Placental epithelial cell (primary cell): Measurements from ENCODE around the gene GGTLC3. TPM values are rescaled to one million over a fixed set of nuclear protein-coding genes. Genes with fewer than 3 reads are reported as not detected.

Experiments
- total RNA-seq: library from RNA; depleted of rRNA; stranded (reverse); fragments of >200 nt; gene quantifications from 2 replicates; pipeline ENCODE4 v1.2.3, GENCODE V29; 2012

Gene GGTLC3
- not detected in 2 replicates for total RNA-seq

DNA sequence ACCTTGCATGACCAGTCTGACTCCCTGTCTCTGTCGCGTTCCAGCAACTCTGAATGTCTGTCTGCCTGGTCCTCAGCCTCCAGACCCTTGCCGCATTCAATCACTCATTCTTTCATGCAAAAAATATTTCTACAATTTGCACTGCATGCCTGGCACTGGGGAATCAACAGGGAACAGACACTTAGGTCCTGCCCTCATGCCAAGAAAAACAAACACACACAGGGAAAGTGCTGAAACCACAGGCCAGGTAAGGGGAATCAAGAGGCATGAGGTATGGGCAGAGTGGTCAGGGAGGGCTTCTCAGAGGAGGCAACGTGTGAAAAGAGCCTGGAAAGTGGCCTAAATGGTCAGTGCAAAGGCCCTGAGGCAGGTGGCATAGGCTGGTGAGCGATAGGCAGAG lies at the start of gene GGTLC3:
TSS of gene GGTLC3 (minus strand) at position 101 of the 400 bp plus-strand sequence. CDS start 264 bp downstream, outside the sequence.

DNA sequence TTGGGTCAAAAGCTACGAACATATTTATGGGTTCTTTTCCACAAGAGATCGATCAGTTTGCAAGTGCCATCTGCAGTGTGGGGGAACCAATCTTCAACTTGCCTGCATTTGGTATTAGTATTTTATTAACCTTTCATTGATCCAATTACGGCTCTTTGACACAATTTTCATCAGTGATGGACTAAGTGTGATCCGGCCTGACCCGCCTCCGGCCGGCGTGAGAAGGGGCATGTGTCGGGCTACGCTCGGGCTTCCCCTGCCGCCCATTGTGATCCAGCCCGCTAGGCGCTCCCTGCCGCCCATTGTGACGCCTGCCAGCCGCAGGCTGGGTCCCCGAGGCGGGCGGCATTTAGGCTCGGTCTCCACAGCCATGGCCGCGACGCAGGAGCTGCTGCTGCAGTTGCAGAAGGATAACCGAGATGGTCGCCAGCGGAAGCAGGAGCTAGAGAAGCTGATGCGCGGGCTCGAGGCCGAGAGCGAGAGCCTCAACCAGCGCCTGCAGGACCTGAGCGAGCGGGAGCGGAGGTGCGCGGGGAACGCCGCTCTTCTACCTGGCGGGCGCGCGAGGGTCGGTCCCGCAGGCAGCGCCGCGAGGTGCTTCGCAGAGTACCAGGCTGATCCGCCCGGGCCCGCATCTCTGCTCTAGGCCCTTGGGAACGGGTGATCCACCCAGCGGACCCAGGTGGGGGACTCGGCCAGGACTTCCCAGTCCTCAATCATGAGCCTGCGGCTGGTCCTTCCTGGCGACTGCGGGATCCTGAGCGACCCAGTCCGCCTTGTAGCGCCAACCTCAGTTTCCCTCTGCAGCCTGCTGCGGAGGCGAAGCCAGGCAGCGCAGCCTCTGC lies 10.0 kb upstream of the GGTLC3 start, which contains the start of gene TMEM191B:
TSS of gene TMEM191B (plus strand) at position 51 of the 845 bp plus-strand sequence. CDS start at position 230, 179 bp downstream.

Other genes with a start within 250 kb of the GGTLC3 start
- gene TMEM191B, start 9.6 kb upstream of the GGTLC3 start, total RNA-seq, result 1.6 and 2.8 TPM in 2 replicates
- 1.6 and 2.1 TPM in 2 replicates for gene RIMBP3, start 93.8 kb upstream of the GGTLC3 start, total RNA-seq